ENCODE data around the gene ATP8A1.

DNA sequence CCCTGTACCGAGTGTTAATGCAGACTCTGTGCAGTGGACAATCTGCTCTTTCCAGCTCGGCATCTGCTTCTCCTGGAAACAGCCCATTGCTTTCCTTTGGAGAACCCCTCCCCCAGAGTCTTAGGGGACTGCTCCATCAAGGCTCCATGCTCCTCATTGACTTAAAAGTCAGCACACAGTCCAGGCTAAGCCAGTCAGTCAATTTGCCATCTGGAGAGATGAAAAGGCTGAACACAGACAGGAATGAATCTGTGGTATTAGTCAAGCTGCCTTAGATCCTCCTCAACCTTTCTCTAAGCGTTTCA lies 20.3 kb downstream of the ATP8A1 start:
- TF ChIP-seq, protein P1, sequence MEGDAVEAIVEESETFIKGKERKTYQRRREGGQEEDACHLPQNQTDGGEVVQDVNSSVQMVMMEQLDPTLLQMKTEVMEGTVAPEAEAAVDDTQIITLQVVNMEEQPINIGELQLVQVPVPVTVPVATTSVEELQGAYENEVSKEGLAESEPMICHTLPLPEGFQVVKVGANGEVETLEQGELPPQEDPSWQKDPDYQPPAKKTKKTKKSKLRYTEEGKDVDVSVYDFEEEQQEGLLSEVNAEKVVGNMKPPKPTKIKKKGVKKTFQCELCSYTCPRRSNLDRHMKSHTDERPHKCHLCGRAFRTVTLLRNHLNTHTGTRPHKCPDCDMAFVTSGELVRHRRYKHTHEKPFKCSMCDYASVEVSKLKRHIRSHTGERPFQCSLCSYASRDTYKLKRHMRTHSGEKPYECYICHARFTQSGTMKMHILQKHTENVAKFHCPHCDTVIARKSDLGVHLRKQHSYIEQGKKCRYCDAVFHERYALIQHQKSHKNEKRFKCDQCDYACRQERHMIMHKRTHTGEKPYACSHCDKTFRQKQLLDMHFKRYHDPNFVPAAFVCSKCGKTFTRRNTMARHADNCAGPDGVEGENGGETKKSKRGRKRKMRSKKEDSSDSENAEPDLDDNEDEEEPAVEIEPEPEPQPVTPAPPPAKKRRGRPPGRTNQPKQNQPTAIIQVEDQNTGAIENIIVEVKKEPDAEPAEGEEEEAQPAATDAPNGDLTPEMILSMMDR (IDR thresholded peaks at IDR 0.05), result no peak
- TF ChIP-seq POLR2A (IDR thresholded peaks at IDR 0.05) (no peak), EP300 (IDR thresholded peaks at IDR 0.05) (no peak), POLR2AphosphoS5 (IDR thresholded peaks at IDR 0.05) (no peak)

Measured in upper lobe of left lung (tissue), 4 donors.